AG08395 (cell line): Measurements from ENCODE around the gene GAD2.

ENCODE experiments used
- DNase-seq: peaks from one replicate; pipeline ENCODE4 v3.0.0; 2012; ENCODE audit warnings: mixed read lengths, low spot score

The GAD2 gene

GRCh38 chr10:26216585-26217395, at the start of gene GAD2:
GAD2 (plus strand) TSS chr10:26216774; CDS start chr10:26216810, 36 bp downstream.
- no peak for DNase-seq

GRCh38 chr10:26169466-26169865, 47.1 kb upstream of the GAD2 start:
- DNase-seq, result no peak

GRCh38 chr10:26172131-26172530, 44.4 kb upstream of the GAD2 start:
- no peak for DNase-seq

GRCh38 chr10:26173837-26174236, 42.7 kb upstream of the GAD2 start:
- DNase-seq, result no peak

GRCh38 chr10:26177341-26177740, 39.2 kb upstream of the GAD2 start:
- DNase-seq, result no peak

- DNase-seq, result no peak
Measured at GRCh38 chr10:26194275-26194674, 22.3 kb upstream of the GAD2 start.

GRCh38 chr10:26197248-26197647, 19.3 kb upstream of the GAD2 start:
- no peak for DNase-seq

GRCh38 chr10:26198119-26198518, 18.5 kb upstream of the GAD2 start:
- DNase-seq, result no peak

GRCh38 chr10:26199841-26200240, 16.7 kb upstream of the GAD2 start:
- DNase-seq, result no peak

- DNase-seq, result no peak
Measured at GRCh38 chr10:26205223-26205622, 11.4 kb upstream of the GAD2 start.

- DNase-seq, result no peak
Measured at GRCh38 chr10:26211781-26212444, 4.7 kb upstream of the GAD2 start.

- DNase-seq, result no peak
Measured at GRCh38 chr10:26212511-26212910, 4.1 kb upstream of the GAD2 start.

GRCh38 chr10:26213157-26213800, 3.3 kb upstream of the GAD2 start:
- no peak for DNase-seq

- no peak for DNase-seq
Measured at GRCh38 chr10:26214004-26214403, 2.6 kb upstream of the GAD2 start.

GRCh38 chr10:26214551-26215395, 1.8 kb upstream of the GAD2 start:
- DNase-seq, result no peak

GRCh38 chr10:26215396-26215934, 1.1 kb upstream of the GAD2 start:
- no peak for DNase-seq

- peak; percentile 32 for DNase-seq
Measured at GRCh38 chr10:26215935-26216584, 514 bp upstream of the GAD2 start.

- no peak for DNase-seq
Measured at GRCh38 chr10:26217396-26218086, 967 bp downstream of the GAD2 start.

GRCh38 chr10:26219676-26220075, 3.1 kb downstream of the GAD2 start:
- DNase-seq, result no peak

GRCh38 chr10:26220901-26221300, 4.3 kb downstream of the GAD2 start:
- DNase-seq, result no peak

GRCh38 chr10:26221541-26221940, 5.0 kb downstream of the GAD2 start:
- DNase-seq, result no peak
